OCI-LY7 (cell line): ENCODE data around the gene PPM1L. TPM values are rescaled to one million over a fixed set of nuclear protein-coding genes. Genes with fewer than 3 reads are reported as not detected.

Experiments
- BruUV-seq: library from RNA; stranded (reverse); fragments of 400-500 nt; replicated peaks from 2 replicates; lab custom pipeline; 2021; lab: Mats Ljungman, UMichigan
- CTCF ChIA-PET: fragments of 300-600 bp; sonication (Branson Sonifier 250); formaldehyde crosslinking; loops from one replicate; lab custom pipeline; 2022; ENCODE audit warnings: antibody characterized with exemption; ENCODE audit not compliant: unreplicated experiment; lab: Charles Lee
- POLR2A ChIA-PET: fragments of 300-600 bp; sonication (Branson Sonifier 250); formaldehyde crosslinking; loops from one replicate; lab custom pipeline; 2022; ENCODE audit warnings: antibody characterized with exemption; lab: Charles Lee
- DNase-seq: peaks from one replicate; pipeline ENCODE4 v3.0.0-alpha.2; 2015; ENCODE audit warnings: low spot score
- H2AFZ ChIP-seq: fragments of 200-600 bp; sonication (generic), shearing (Covaris generic); 2 replicates; pipeline ENCODE4 v1.6.1; 2014; ENCODE audit warnings: mild to moderate bottlenecking, antibody characterized with exemption, low read length, moderate library complexity
- H3K27ac ChIP-seq: fragments of 200-600 bp; sonication (generic); 2 replicates; pipeline ENCODE4 v1.5.1; 2014; ENCODE audit warnings: mixed run types, low read depth, mild to moderate bottlenecking, moderate library complexity, low read length, inconsistent platforms; ENCODE audit not compliant: poor library complexity, severe bottlenecking
- H3K36me3 ChIP-seq: fragments of 200-600 bp; sonication (generic); 2 replicates; pipeline ENCODE4 v1.6.1; 2014; ENCODE audit warnings: mild to moderate bottlenecking, antibody characterized with exemption, low read length, moderate library complexity, mixed read lengths; ENCODE audit not compliant: insufficient read depth
- H3K4me1 ChIP-seq: fragments of 200-600 bp; sonication (generic); 2 replicates; pipeline ENCODE4 v1.5.1; 2014; ENCODE audit warnings: mild to moderate bottlenecking, low read length; ENCODE audit not compliant: insufficient read depth, poor library complexity, severe bottlenecking
- H3K4me2 ChIP-seq: fragments of 200-600 bp; sonication (generic); 2 replicates; pipeline ENCODE4 v1.6.1; 2014; ENCODE audit warnings: mild to moderate bottlenecking, low read length
- H3K4me3 ChIP-seq: fragments of 200-600 bp; sonication (generic); 2 replicates; pipeline ENCODE4 v1.5.1; 2014; ENCODE audit warnings: mild to moderate bottlenecking, low read depth, low read length; ENCODE audit not compliant: poor library complexity, severe bottlenecking
- H3K79me2 ChIP-seq: fragments of 200-600 bp; sonication (generic); 2 replicates; pipeline ENCODE4 v1.6.1; 2016; ENCODE audit warnings: low read depth, mild to moderate bottlenecking, low read length, moderate library complexity, mixed read lengths; ENCODE audit not compliant: insufficient read depth
- H3K9me2 ChIP-seq: fragments of 200-600 bp; sonication (generic); 2 replicates; pipeline ENCODE4 v1.6.1; 2016; ENCODE audit warnings: mild to moderate bottlenecking, low read length, mixed read lengths; ENCODE audit not compliant: insufficient read depth
- H3K9me3 ChIP-seq: fragments of 200-600 bp; sonication (generic); 2 replicates; pipeline ENCODE4 v1.6.1; 2014; ENCODE audit warnings: mild to moderate bottlenecking, mixed run types, low read length, mixed read lengths
- H4K20me1 ChIP-seq: fragments of 200-600 bp; sonication (generic); 2 replicates; pipeline ENCODE4 v1.6.1; 2014; ENCODE audit warnings: mild to moderate bottlenecking, antibody characterized with exemption, low read length, moderate library complexity, mixed read lengths; ENCODE audit not compliant: insufficient read depth
- EZH2phosphoT487 ChIP-seq: fragments of 200-600 bp; sonication (generic); IDR thresholded peaks from 2 replicates; pipeline ENCODE4 v1.6.1; 2018; ENCODE audit warnings: low read depth, borderline replicate concordance, mild to moderate bottlenecking, mixed run types, antibody characterized with exemption, low read length, moderate library complexity, mixed read lengths
- intact Hi-C: fragments of 100-400 bp; cut with micrococcal nuclease; formaldehyde crosslinking; loops from one replicate; pipeline ENCODE4 v1.10.0; 2022; ENCODE audit not compliant: unreplicated experiment
- total RNA-seq, 2 experiments: library from RNA; depleted of rRNA in 1 of 2; stranded (reverse); fragments of >200 nt in 1 of 2; shearing (Covaris generic) in 1 of 2; gene quantifications; 2 replicates each; pipeline ENCODE4 v1.2.3, GENCODE V29; 2014 to 2022
- TF ChIP-seq, protein P1 (sequence below): fragments of 200-600 bp; sonication (generic); conservative IDR thresholded peaks from 2 replicates; pipeline ENCODE4 v1.5.1; 2014; ENCODE audit warnings: mild to moderate bottlenecking, antibody characterized with exemption, low read length, moderate library complexity, mixed read lengths

PPM1L gene
- total RNA-seq, 2 experiments from 2014 or later, result 10.3 to 14.7 TPM

DNA sequence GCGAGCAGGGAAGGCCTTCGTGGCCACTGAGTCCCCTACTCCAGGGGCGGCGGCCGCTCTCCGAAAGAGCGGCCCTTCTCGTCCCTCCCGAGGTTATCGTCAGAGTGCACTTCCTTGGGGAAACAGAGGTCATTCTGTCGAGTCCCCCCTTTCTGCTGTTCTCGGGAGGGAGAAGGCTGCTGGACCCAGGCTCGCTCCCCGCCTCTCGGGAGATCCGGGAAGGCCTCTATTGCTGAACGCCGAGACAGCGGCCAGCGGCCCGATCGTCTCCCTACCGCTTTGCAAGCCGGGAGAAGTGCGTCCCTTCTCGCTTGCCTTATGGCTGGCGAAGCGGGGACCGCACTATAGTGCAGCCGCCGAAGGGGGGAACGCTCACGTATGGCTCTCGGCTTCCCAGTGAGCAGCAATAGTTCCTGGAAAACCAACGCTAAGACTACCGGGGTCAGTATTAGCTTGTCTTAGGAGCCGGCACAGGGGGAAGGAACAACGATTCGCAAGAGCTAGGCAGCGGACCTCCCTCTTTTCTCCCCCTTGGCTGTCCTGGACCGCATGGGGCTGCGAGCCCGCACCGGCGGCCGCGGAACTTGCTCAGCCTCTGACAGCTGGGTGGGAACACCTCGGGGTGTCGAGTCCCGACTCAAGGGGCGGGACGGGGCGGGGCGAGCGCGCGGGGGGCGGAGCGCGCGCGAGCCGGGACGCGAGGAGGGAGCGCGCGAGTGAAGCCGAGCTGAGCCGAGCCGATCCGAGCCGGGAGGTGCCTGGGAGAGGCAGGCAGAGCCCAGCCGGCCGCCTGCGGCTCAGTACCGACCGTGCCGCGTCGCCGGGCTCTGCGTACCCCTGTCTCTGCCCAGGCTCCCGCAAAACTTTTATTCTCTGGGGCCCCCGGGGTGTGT is 930 bp upstream of the PPM1L start:
- intact Hi-C loops, result loop anchor here (1.0 to 5.0 kb wide), 5 partner anchors 187 to 466 kb away; partner anchors contain the start of genes IFT80, KPNA4, NMD3 and SMC4
- H3K4me2 ChIP-seq, result peak overlapping the region; percentile 97
- peak; percentile 95 for DNase-seq
- H3K9me2 ChIP-seq, result no peaks in the 10 kb centered on the region
- H3K9me3 ChIP-seq, result no peaks in the 10 kb centered on the region
- ChIA-PET POLR2A (interaction anchor here (0.6 to 1.5 kb wide), 4 partner anchors 51 to 466 kb away, joined by 3 to 6 read pairs (median 4); partner anchors contain the start of gene NMD3), CTCF (no interaction called here)
- H3K79me2 ChIP-seq, result peaks cover 19% of the 10 kb centered on the region; the same call in 1 of the 2 replicates
- peak overlapping the region; percentile 93 for H2AFZ ChIP-seq
- H3K36me3 ChIP-seq, result no peaks in the 10 kb centered on the region
- peaks cover 8% of the 10 kb centered on the region; the same call in 1 of the 2 replicates for H4K20me1 ChIP-seq
- H3K27ac ChIP-seq, result peak overlapping the region; percentile 69
- TF ChIP-seq, protein P1, sequence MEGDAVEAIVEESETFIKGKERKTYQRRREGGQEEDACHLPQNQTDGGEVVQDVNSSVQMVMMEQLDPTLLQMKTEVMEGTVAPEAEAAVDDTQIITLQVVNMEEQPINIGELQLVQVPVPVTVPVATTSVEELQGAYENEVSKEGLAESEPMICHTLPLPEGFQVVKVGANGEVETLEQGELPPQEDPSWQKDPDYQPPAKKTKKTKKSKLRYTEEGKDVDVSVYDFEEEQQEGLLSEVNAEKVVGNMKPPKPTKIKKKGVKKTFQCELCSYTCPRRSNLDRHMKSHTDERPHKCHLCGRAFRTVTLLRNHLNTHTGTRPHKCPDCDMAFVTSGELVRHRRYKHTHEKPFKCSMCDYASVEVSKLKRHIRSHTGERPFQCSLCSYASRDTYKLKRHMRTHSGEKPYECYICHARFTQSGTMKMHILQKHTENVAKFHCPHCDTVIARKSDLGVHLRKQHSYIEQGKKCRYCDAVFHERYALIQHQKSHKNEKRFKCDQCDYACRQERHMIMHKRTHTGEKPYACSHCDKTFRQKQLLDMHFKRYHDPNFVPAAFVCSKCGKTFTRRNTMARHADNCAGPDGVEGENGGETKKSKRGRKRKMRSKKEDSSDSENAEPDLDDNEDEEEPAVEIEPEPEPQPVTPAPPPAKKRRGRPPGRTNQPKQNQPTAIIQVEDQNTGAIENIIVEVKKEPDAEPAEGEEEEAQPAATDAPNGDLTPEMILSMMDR, result no peak
- TF ChIP-seq EZH2phosphoT487, result no peak
- no TSS peak for BruUV-seq
- peak overlapping the region; percentile 84 for H3K4me3 ChIP-seq
- peaks cover 26% of the 10 kb centered on the region for H3K4me1 ChIP-seq

DNA sequence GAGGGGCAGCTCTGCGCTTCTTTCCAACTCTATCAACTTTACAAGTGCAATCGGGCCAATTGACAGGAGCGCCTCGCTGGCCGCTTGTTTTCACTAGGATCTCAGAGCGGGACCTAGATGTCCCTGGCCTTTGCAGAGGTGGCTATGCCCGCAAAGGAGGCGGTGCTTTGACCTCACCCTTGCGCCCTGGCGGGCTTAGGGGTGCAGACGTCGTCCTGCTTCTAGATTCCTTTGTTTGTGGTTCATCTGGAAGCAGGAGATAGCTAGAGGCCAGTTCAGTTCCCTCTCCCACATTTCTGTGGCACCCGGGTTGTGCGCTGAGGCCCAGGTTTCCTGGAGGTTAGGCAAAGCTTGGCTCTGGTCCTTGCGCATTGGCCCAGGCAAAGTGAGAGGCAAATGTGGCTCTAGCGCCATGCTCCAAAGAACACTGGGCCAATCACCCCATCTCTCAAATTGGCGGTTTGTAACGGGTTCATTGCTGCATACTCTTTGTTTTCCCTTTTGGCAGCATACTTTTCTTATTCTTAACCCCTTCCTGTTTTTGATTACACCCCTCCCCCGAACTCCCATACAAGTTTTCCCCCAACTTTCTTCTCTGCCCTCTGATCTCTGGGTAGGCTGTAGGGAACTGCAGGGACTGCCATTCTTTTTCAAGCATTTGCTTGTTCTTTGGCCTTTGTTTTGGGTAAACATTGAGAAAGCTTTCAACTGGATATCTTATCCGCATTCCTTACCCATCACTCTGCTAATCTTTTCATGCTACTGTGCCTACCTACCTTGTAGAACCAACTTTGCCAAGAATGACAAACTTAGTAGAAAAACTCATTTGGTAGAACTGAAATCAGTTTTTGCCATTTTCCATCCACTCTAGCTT is 1.4 kb downstream of the PPM1L start:
- Histone ChIP-seq H3K79me2 (peaks cover 19% of the 10 kb centered on the region; the same call in 1 of the 2 replicates), H3K9me3 (no peaks in the 10 kb centered on the region), H4K20me1 (peaks cover 8% of the 10 kb centered on the region; the same call in 1 of the 2 replicates), H3K27ac (no peak overlapping the region), H3K36me3 (no peaks in the 10 kb centered on the region), H3K4me3 (peak overlapping the region; percentile 84), H3K4me2 (peak overlapping the region; percentile 97), H3K9me2 (no peaks in the 10 kb centered on the region), H2AFZ (peak overlapping the region; percentile 93), H3K4me1 (peaks cover 26% of the 10 kb centered on the region)
- POLR2A ChIA-PET, result interaction anchor here (0.6 to 1.8 kb wide), 6 partner anchors 8 to 573 kb away, joined by 3 to 6 read pairs (median 5); partner anchors contain the start of gene NMD3
- CTCF ChIA-PET, result interaction anchor here (0.6 kb wide), 1 partner anchor 219 kb away, joined by 4 read pairs; no protein-coding TSS in a partner anchor
- no TSS peak for BruUV-seq
- intact Hi-C loops, result loop anchor here (2.0 to 5.0 kb wide), 3 partner anchors 185 to 310 kb away; partner anchors contain the start of gene TRIM59
- TF ChIP-seq, protein P1, result no peak
- TF ChIP-seq EZH2phosphoT487, result no peak
- DNase-seq, result peak; percentile 51
